Suprapubic skin (tissue), 4 donors: ENCODE data around the gene FBXW9. TPM values are rescaled to one million over a fixed set of nuclear protein-coding genes. Genes with fewer than 3 reads are reported as not detected.

Experiments
- DNase-seq, 2 donors: peaks; one replicate each; pipeline ENCODE4 v3.0.0-alpha.2; 2019; ENCODE audit warnings: low spot score in 2 of 2
- H3K27ac ChIP-seq: fragments of 200-600 bp; sonication (generic); one replicate; pipeline ENCODE4 v1.5.1; 2019
- H3K27me3 ChIP-seq: fragments of 200-600 bp; sonication (generic); one replicate; pipeline ENCODE4 v1.5.1; 2019
- H3K36me3 ChIP-seq: fragments of 200-600 bp; sonication (generic); one replicate; pipeline ENCODE4 v1.5.1; 2019
- H3K4me1 ChIP-seq: fragments of 200-600 bp; sonication (generic); one replicate; pipeline ENCODE4 v1.5.1; 2019
- H3K4me3 ChIP-seq: fragments of 200-600 bp; sonication (generic); one replicate; pipeline ENCODE4 v1.5.1; 2019; ENCODE audit warnings: mild to moderate bottlenecking
- H3K9me3 ChIP-seq: fragments of 200-600 bp; sonication (generic); one replicate; pipeline ENCODE4 v1.5.1; 2019
- CTCF ChIP-seq, 2 donors: fragments of 200-600 bp in 1 of 2; fragments of 450-650 bp in 1 of 2; sonication (generic) in 1 of 2; IDR thresholded peaks; one replicate each; pipeline ENCODE4 v1.5.1; 2016 to 2019; ENCODE audit warnings: antibody characterized with exemption in 2 of 2, mild to moderate bottlenecking in 1 of 2, moderate library complexity in 1 of 2
- EP300 ChIP-seq: sonication (generic); formaldehyde crosslinking; IDR thresholded peaks from one replicate; pipeline ENCODE4 v1.6.1; 2017; ENCODE audit warnings: antibody characterized with exemption
- POLR2A ChIP-seq, 2 donors: fragments of 450-650 bp; IDR thresholded peaks; one replicate each; pipeline ENCODE4 v1.6.1; 2017; ENCODE audit warnings: antibody characterized with exemption in 2 of 2, mild to moderate bottlenecking in 2 of 2, moderate library complexity in 2 of 2
- POLR2AphosphoS5 ChIP-seq, 3 donors: sonication (generic); formaldehyde crosslinking; IDR thresholded peaks; one replicate each; pipeline ENCODE4 v1.6.1; 2017; ENCODE audit warnings: antibody characterized with exemption in 3 of 3
- WGBS: methylation state at CpG from one replicate; pipeline ENCODE4 v1.1.5; 2018; 5-methylcytosine and 5-hydroxymethylcytosine counted together
- total RNA-seq, 4 donors: library from RNA; depleted of rRNA; stranded (reverse); fragments of >200 nt; gene quantifications; one replicate each; pipeline ENCODE4 v1.1.0, GENCODE V29; 2016

Gene FBXW9
- total RNA-seq, 4 donors from 2014 or later: 9.7 to 13.7 (median 12.3) TPM

- no peak overlapping the region for H3K4me3 ChIP-seq
- H3K9me3 ChIP-seq: no peaks in the 10 kb centered on the region
- H3K4me1 ChIP-seq: peaks cover 33% of the 10 kb centered on the region
- DNase-seq: peak in 1 of 2 donors; percentile 61
- no peak for TF ChIP-seq EP300
- no peak for TF ChIP-seq POLR2AphosphoS5 (IDR thresholded peaks at IDR 0.05)
- no peak for TF ChIP-seq POLR2A (IDR thresholded peaks at IDR 0.05)
- no peak for TF ChIP-seq CTCF (IDR thresholded peaks at IDR 0.05)
- peaks cover 57% of the 10 kb centered on the region for H3K36me3 ChIP-seq
- no peak overlapping the region for H3K27ac ChIP-seq
- no peaks in the 10 kb centered on the region for H3K27me3 ChIP-seq
- 79% methylated on average over 29 of the region's 29 CpGs for WGBS
These were observed 31.8 kb downstream of the FBXW9 start for GRCh38 chr19:12664406-12665280.

DNA sequence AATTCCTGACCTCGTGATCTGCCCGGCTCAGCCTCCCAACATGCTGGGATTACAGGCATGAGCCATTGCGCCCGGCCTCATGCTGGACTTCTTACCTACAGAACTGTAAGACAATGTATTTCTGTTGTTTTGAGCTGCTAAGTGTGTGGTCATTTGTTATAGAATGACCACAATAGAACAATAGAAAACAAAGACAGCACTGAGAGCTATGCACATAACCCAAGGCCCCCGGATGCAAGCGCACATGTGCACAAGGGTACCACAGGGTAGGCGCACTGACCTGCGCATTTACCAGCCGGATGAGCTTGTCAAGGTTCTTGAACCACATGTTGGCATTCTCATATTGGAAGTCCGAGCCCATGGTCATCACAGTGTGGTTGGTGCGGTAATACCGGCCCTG lies 35.5 kb downstream of the FBXW9 start:
- H3K9me3 ChIP-seq: no peaks in the 10 kb centered on the region
- DNase-seq: no peak
- WGBS: 97% methylated on average over 12 of the region's 12 CpGs
- H3K27me3 ChIP-seq: no peaks in the 10 kb centered on the region
- H3K36me3 ChIP-seq: peaks cover 81% of the 10 kb centered on the region
- H3K4me3 ChIP-seq: no peak overlapping the region
- TF ChIP-seq POLR2AphosphoS5 (IDR thresholded peaks at IDR 0.05): no peak
- no peak for TF ChIP-seq EP300
- TF ChIP-seq POLR2A (IDR thresholded peaks at IDR 0.05): no peak
- TF ChIP-seq CTCF (IDR thresholded peaks at IDR 0.05): no peak
- peaks cover 8% of the 10 kb centered on the region for H3K4me1 ChIP-seq
- no peak overlapping the region for H3K27ac ChIP-seq

DNA sequence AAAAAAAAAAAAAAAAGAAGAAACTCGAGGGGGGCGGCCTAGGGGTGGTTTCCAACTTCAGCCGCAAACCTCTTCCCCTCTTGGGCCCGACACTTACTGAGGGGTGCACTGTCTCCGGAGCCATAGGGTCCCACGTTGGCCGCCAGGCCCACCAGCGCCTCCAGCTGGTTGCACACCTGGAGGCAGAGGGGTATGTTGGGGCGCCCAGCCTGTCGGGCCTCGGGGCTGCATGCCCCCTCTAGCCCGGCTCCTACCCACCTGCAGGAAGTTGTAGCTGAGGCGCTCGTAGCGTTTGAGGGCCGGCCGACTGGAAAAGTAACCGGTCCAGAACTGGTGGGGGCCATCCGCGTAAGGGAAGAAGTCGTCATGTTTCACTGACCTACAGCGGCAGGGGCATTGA lies 38.5 kb downstream of the FBXW9 start:
- Histone ChIP-seq H3K36me3 (peaks cover 78% of the 10 kb centered on the region), H3K9me3 (no peaks in the 10 kb centered on the region), H3K27ac (no peak overlapping the region), H3K27me3 (no peaks in the 10 kb centered on the region), H3K4me1 (no peaks in the 10 kb centered on the region), H3K4me3 (no peak overlapping the region)
- 96% methylated on average over 20 of the region's 22 CpGs for WGBS
- no peak for TF ChIP-seq CTCF (IDR thresholded peaks at IDR 0.05)
- no peak for TF ChIP-seq EP300
- no peak for TF ChIP-seq POLR2A (IDR thresholded peaks at IDR 0.05)
- no peak for TF ChIP-seq POLR2AphosphoS5 (IDR thresholded peaks at IDR 0.05)
- DNase-seq: no peak

DNA sequence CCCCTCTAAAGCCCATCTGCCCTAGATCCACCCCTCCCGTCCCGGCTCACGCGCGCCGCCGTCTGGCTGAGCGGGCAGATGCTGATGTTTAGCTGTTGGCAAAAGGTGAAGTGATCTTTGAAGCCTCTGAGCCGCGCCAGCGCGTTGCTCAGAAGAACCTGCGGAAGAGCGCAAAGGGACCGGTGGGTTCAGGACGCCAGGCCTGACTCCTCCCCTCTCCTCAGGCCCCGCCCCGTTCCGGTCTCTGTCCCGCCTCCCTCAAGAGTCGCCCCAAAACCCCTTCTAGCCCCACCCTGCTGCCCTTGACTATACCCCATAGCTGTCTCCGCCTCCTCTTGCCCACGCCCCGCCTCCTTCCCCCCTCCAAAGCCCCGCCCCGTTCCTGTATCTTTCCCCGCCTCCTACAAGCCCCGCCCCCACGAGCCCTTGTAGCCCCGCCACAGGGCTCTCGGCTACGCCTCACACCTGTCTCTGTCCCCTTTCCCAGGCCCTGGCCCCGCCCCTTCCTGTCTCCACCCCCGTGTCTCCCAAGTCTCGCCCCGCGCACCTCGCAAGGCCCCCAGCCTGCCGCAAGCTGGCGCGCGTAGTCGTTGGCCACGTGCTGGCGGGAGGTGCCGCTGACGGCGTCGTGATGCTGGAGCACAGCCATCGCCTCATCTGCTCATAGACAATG lies 39.4 kb downstream of the FBXW9 start:
- no peaks in the 10 kb centered on the region for H3K9me3 ChIP-seq
- DNase-seq: no peak
- peaks cover 71% of the 10 kb centered on the region for H3K36me3 ChIP-seq
- no peak overlapping the region for H3K4me3 ChIP-seq
- H3K27ac ChIP-seq: no peak overlapping the region
- H3K27me3 ChIP-seq: no peaks in the 10 kb centered on the region
- WGBS: 75% methylated on average over 50 of the region's 50 CpGs
- H3K4me1 ChIP-seq: no peaks in the 10 kb centered on the region
- no peak for TF ChIP-seq EP300
- TF ChIP-seq POLR2AphosphoS5 (IDR thresholded peaks at IDR 0.05): no peak
- TF ChIP-seq POLR2A (IDR thresholded peaks at IDR 0.05): no peak
- TF ChIP-seq CTCF (IDR thresholded peaks at IDR 0.05): no peak

DNA sequence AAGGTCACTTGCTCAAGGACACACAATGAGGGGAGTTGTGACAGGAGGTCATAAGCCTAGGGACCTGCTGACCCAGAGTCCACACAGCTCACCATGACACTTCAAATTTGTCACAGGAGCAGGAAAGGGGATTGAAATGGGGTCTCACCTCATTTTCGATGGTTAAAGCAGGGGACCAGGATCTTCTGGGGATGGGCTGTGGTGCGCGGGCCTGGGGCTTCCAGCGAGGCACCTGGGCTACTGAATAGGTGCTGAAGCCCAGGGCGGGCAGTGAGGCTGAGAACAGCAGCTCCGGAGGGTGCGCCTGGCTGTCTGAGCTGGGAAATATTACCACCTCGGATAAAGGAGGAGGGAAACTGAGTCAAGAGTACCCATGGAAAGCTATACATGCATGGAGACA lies 40.9 kb downstream of the FBXW9 start:
- Histone ChIP-seq H3K27me3 (no peaks in the 10 kb centered on the region), H3K36me3 (peaks cover 66% of the 10 kb centered on the region), H3K9me3 (no peaks in the 10 kb centered on the region), H3K4me3 (no peak overlapping the region), H3K27ac (no peak overlapping the region), H3K4me1 (no peaks in the 10 kb centered on the region)
- WGBS: 95% methylated on average over 8 of the region's 8 CpGs
- TF ChIP-seq EP300: no peak
- no peak for TF ChIP-seq POLR2A (IDR thresholded peaks at IDR 0.05)
- no peak for TF ChIP-seq CTCF (IDR thresholded peaks at IDR 0.05)
- no peak for TF ChIP-seq POLR2AphosphoS5 (IDR thresholded peaks at IDR 0.05)
- DNase-seq: no peak
